Right lobe of liver (tissue), 6 donors: ENCODE results near the gene S1PR2. TPM values are rescaled to one million over a fixed set of nuclear protein-coding genes. Genes with fewer than 3 reads are reported as not detected.

Experiments used
- ATAC-seq, 4 donors: fragments of 200-7000 bp; cut with Tn5 transposase; one replicate each; pipeline ENCODE4 v1.9.1; 2020; ENCODE audit warnings: mild to moderate bottlenecking in 4 of 4, moderate library complexity in 4 of 4
- DNase-seq, 3 donors: peaks; one replicate each; pipeline ENCODE4 v3.0.0-alpha.2; 2020
- H3K27ac ChIP-seq, 3 donors: fragments of 200-600 bp; one replicate each; pipeline ENCODE4 v1.8.0; 2022
- H3K27me3 ChIP-seq, 2 donors: fragments of 200-600 bp; one replicate each; pipeline ENCODE4 v1.8.0; 2022
- H3K36me3 ChIP-seq, 4 donors: fragments of 200-600 bp; sonication (generic) in 1 of 4; one replicate each; pipeline versions ENCODE4 v1.5.1 to v1.8.0; 2017 to 2022; ENCODE audit warnings: control low read depth in 1 of 4
- H3K4me1 ChIP-seq, 4 donors: fragments of 200-600 bp; sonication (generic) in 1 of 4; one replicate each; pipeline versions ENCODE4 v1.5.1 to v1.8.0; 2017 to 2022; ENCODE audit warnings: control low read depth in 1 of 4
- H3K4me3 ChIP-seq, 3 donors: fragments of 200-600 bp; one replicate each; pipeline ENCODE4 v1.8.0; 2022
- H3K9me3 ChIP-seq, 4 donors: fragments of 200-600 bp; sonication (generic) in 1 of 4; one replicate each; pipeline versions ENCODE4 v1.5.1 to v1.8.0; 2017 to 2022; ENCODE audit warnings: control low read depth in 1 of 4
- POLR2A ChIP-seq: fragments of 450-650 bp; IDR thresholded peaks from one replicate; pipeline ENCODE4 v1.6.1; 2017; ENCODE audit warnings: antibody characterized with exemption, mild to moderate bottlenecking
- WGBS: methylation state at CpG from one replicate; pipeline ENCODE4 v1.1.6; 2018; ENCODE audit warnings: low coverage, low lambda C conversion rate; ENCODE audit not compliant: insufficient coverage; ENCODE audit errors: missing lambda C conversion rate; 5-methylcytosine and 5-hydroxymethylcytosine counted together
- intact Hi-C, 2 donors: fragments of 100-400 bp; cut with DNase I; formaldehyde crosslinking; loops; one replicate each; pipeline versions ENCODE4 v1.11.2 to v1.14.1; 2022
- total RNA-seq, 6 experiments: library from RNA; depleted of rRNA in 2 of 6; stranded (reverse); fragments of >200 nt in 2 of 6; fragmentation: NEBNext Ultra II Directional in 3 of 6; extraction: Animal tissue kit (Norgen Biotek cat#: 25700) in 3 of 6; gene quantifications; one replicate each; pipeline versions ENCODE4 v1.1.0 to v1.2.4, GENCODE V29; 2016 to 2023
- TF ChIP-seq, protein P1 (sequence below), 4 donors: fragments of 200-600 bp in 3 of 4; fragments of 450-650 bp in 1 of 4; IDR thresholded peaks; one replicate each; pipeline versions ENCODE4 v1.5.1 to v1.8.0; 2016 to 2022; ENCODE audit warnings: antibody characterized with exemption in 4 of 4, mild to moderate bottlenecking in 2 of 4
- donor health status: DM: no; HTN: yes; CAD: no.
- donor health status: DM: no; HTN: no; CAD: no.
- donor health status: DM: no; HTN: no; CAD: no.
- donor health status: DM: no; HTN: yes; CAD: no.
- donor health status: DM: no; HTN: yes; CAD: no.

The S1PR2 gene
- total RNA-seq, 6 experiments from 2014 or later: 1.7 to 6.6 (median 4.1) TPM

DNA sequence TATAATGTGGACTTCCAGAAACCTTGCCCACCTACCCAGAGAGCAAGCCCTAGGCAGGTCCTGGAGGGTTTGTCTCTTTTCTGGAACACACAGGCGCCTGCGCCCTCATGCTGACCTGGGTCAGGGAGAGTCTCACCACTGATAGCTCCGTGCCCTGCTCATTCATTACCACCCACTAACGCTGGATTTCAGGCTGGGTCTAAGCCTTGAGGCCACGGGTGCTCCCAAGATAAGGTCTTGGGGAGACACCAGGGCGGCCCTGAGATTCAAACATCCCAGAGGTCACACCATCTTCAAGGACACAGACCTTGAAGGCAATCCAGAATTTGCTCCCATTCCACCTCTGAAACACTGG lies 5.1 kb downstream of the S1PR2 start:
- no peak for ATAC-seq
- DNase-seq: no peak
- no peak for TF ChIP-seq POLR2A
- TF ChIP-seq, protein P1, sequence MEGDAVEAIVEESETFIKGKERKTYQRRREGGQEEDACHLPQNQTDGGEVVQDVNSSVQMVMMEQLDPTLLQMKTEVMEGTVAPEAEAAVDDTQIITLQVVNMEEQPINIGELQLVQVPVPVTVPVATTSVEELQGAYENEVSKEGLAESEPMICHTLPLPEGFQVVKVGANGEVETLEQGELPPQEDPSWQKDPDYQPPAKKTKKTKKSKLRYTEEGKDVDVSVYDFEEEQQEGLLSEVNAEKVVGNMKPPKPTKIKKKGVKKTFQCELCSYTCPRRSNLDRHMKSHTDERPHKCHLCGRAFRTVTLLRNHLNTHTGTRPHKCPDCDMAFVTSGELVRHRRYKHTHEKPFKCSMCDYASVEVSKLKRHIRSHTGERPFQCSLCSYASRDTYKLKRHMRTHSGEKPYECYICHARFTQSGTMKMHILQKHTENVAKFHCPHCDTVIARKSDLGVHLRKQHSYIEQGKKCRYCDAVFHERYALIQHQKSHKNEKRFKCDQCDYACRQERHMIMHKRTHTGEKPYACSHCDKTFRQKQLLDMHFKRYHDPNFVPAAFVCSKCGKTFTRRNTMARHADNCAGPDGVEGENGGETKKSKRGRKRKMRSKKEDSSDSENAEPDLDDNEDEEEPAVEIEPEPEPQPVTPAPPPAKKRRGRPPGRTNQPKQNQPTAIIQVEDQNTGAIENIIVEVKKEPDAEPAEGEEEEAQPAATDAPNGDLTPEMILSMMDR (IDR thresholded peaks at IDR 0.05): no peak
- H3K4me1 ChIP-seq: no peaks in the 10 kb centered on the region
- intact Hi-C loops: no loop called here
- H3K36me3 ChIP-seq: no peaks in the 10 kb centered on the region
- H3K27ac ChIP-seq: no peak overlapping the region
- no peak overlapping the region for H3K4me3 ChIP-seq
- no CpG with 5 or more reads among the region's 6 CpGs for WGBS
- H3K27me3 ChIP-seq: no peaks in the 10 kb centered on the region
- no peaks in the 10 kb centered on the region for H3K9me3 ChIP-seq

DNA sequence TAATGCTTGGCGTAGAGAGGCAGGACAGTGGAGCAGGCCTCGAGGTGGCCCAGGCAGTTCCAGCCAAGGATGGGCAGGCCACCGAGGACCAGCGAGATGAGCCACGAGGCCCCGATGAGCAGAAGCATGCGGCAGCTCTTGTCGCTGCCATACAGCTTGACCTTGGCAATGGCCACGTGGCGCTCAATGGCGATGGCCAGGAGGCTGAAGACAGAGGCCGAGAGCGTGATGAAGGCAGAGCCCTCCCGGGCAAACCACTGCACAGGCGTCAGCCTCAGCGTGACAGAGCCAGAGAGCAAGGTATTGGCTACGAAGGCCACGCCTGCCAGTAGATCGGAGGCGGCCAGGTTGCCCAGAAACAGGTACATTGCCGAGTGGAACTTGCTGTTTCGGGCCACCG lies 6.8 kb downstream of the S1PR2 start:
- Histone ChIP-seq H3K4me1 (peaks cover 0 to 5% (median 0%) of the 10 kb centered on the region in 4 donors), H3K4me3 (no peak overlapping the region), H3K27me3 (no peaks in the 10 kb centered on the region), H3K27ac (no peak overlapping the region), H3K36me3 (no peaks in the 10 kb centered on the region), H3K9me3 (no peaks in the 10 kb centered on the region)
- ATAC-seq (no peak), DNase-seq (no peak)
- WGBS: 93% methylated on average over 3 of the region's 23 CpGs
- TF ChIP-seq POLR2A: no peak
- TF ChIP-seq, protein P1 (IDR thresholded peaks at IDR 0.05): no peak
- intact Hi-C loops: no loop called here

DNA sequence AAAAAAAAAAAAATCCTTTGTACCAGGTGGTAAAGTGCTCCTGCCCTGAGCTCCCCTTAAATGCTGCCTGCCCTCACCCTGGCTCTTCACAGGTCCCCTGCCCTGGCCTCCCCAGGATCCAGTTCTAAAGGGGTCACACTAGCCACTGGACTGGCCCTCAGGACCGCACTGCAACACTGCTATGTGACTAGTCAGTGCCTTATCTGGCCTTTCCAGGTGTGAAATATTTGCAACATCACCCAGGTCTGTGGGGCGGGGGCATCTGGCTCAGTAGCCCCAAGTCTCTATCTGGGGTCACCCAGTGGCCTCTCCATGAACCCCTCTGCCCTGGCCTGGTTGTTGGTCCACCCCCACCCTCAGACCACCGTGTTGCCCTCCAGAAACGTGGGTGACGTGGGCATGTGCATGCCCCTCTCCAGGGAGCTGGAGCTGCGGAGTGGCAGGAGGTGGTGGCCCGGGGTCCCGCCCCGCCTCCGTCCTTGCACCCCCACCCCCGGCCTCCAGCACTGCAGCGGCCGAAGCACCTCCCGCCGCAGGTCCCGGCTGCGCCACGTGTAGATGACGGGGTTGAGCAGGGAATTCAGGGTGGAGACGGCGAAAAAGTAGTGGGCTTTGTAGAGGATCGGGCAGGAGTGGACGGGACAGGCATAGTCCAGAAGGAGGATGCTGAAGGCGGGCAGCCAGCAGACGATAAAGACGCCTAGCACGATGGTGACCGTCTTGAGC lies 7.5 kb downstream of the S1PR2 start:
- H3K36me3 ChIP-seq: no peaks in the 10 kb centered on the region
- DNase-seq (no peak), ATAC-seq (no peak)
- no peak overlapping the region for H3K4me3 ChIP-seq
- no peak overlapping the region for H3K27ac ChIP-seq
- intact Hi-C loops: no loop called here
- WGBS: 92% methylated on average over 16 of the region's 28 CpGs
- no peak for TF ChIP-seq POLR2A
- TF ChIP-seq, protein P1 (IDR thresholded peaks at IDR 0.05): no peak
- peaks cover 0 to 11% (median 0%) of the 10 kb centered on the region in 4 donors for H3K4me1 ChIP-seq
- no peaks in the 10 kb centered on the region for H3K27me3 ChIP-seq
- H3K9me3 ChIP-seq: no peaks in the 10 kb centered on the region

DNA sequence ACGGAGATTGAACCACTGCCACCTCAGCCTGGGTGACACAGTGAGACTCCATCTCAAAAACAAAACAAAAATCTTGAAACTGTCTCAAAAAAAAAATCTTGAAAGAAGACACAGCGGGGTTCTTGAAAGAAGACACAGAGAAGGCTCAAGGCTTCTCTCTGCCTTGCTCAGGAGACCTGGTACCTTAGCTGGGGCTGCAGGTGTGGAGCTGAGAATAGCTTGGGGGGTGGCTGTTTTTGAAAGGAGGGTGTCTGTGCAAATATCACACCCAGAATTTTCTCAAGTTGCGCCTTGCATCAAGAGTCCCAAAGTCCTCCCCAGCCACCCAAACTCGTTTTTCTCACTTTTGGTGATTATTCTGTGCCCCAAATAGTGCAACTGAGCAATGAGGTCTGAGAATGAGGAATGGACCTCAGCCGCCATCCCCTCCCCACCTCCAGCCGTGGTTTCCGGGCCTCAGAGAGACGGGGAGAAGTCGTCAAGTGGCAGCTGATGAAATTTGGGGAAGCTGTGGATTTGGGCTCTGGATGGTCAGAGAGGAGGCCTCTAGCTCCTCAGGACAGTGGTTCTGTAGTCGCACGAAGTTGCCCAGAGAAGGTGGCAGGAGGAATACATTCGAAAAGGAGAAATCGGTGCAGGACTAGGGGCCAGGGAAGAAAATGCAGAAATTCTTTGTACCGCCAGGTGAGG lies 8.8 kb downstream of the S1PR2 start:
- no peaks in the 10 kb centered on the region for H3K9me3 ChIP-seq
- H3K27ac ChIP-seq: no peak overlapping the region
- no peak overlapping the region for H3K4me3 ChIP-seq
- no peak for ATAC-seq
- no peak for DNase-seq
- H3K36me3 ChIP-seq: no peaks in the 10 kb centered on the region
- intact Hi-C loops: no loop called here
- H3K4me1 ChIP-seq: peaks cover 0 to 15% (median 0%) of the 10 kb centered on the region in 4 donors
- no peak for TF ChIP-seq POLR2A
- TF ChIP-seq, protein P1 (IDR thresholded peaks at IDR 0.05): no peak
- H3K27me3 ChIP-seq: no peaks in the 10 kb centered on the region
- WGBS: 71% methylated on average over 14 of the region's 14 CpGs
